Measurements from ENCODE around the gene CDH6.

DNA sequence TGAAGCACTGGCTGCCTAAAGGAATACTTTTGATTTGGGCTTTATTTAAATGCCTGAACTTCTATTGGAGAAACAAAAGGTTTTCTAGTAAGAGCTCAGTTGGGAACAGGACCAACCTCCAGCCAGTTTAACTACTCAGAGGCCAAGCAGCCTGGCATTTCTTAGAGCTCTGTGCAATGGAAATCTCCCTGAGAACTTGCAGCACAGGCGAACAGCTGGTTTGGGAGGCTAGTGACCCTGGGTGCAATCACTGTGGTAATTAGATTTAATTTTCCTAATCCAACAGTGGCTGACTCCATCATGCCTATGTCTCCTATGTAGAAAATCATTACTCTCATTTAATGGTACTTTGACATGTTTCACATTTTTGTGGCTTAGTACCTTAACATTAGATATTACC, 1.0 kb upstream of the CDH6 start:
- TF ChIP-seq POLR2A (IDR thresholded peaks at IDR 0.05; ENCODE audit: extremely low read depth, insufficient read length), result no peak
- TF ChIP-seq, protein P1, sequence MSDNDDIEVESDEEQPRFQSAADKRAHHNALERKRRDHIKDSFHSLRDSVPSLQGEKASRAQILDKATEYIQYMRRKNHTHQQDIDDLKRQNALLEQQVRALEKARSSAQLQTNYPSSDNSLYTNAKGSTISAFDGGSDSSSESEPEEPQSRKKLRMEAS (IDR thresholded peaks at IDR 0.05; ENCODE audit: low read depth, low read length), result no peak
- TF ChIP-seq, protein P2, sequence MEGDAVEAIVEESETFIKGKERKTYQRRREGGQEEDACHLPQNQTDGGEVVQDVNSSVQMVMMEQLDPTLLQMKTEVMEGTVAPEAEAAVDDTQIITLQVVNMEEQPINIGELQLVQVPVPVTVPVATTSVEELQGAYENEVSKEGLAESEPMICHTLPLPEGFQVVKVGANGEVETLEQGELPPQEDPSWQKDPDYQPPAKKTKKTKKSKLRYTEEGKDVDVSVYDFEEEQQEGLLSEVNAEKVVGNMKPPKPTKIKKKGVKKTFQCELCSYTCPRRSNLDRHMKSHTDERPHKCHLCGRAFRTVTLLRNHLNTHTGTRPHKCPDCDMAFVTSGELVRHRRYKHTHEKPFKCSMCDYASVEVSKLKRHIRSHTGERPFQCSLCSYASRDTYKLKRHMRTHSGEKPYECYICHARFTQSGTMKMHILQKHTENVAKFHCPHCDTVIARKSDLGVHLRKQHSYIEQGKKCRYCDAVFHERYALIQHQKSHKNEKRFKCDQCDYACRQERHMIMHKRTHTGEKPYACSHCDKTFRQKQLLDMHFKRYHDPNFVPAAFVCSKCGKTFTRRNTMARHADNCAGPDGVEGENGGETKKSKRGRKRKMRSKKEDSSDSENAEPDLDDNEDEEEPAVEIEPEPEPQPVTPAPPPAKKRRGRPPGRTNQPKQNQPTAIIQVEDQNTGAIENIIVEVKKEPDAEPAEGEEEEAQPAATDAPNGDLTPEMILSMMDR (IDR thresholded peaks at IDR 0.05; ENCODE audit: low read depth, low read length), result no peak

Measured in NB4 (cell line).